CD4-positive, alpha-beta T cell treated with Interleukin-1 beta for 1 hour (primary cell): ENCODE data around the gene MARCHF3.
"Not testable (repeated sequence)": the region's sequence is repeated elsewhere in the genome, so short reads cannot be mapped to it uniquely, and the experiment has no call there.

Source experiments
- DNase-seq, 2 donors: peaks; one replicate each; pipeline ENCODE4 v3.0.0-alpha.2; 2020 to 2022

Gene MARCHF3

GRCh38 chr5:126845470-126846070 is 184.8 kb downstream of the MARCHF3 start:
- DNase-seq, result peak; percentile 48 to 56

- DNase-seq, result not testable (repeated sequence)
Measured at GRCh38 chr5:126843375-126843774, 187.0 kb downstream of the MARCHF3 start.

DNA sequence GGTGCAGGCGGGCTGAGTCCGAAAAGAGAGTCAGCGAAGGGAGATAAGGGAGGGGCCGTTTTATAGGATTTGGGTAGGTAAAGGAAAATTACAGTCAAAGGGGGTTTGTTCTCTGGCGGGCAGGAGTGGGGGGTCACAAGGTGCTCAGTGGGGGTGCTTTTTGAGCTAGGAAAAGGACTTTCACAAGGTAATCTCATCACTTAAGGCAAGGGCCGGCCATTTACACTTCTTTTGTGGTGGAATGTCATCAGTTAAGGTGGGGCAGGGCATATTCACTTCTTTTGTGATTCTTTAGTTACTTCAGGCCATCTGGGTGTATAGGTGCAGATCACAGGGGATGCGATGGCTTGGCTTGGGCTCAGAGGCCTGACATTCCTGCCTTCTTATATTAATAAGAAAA is 191.0 kb downstream of the MARCHF3 start:
- not testable (repeated sequence) for DNase-seq

DNA sequence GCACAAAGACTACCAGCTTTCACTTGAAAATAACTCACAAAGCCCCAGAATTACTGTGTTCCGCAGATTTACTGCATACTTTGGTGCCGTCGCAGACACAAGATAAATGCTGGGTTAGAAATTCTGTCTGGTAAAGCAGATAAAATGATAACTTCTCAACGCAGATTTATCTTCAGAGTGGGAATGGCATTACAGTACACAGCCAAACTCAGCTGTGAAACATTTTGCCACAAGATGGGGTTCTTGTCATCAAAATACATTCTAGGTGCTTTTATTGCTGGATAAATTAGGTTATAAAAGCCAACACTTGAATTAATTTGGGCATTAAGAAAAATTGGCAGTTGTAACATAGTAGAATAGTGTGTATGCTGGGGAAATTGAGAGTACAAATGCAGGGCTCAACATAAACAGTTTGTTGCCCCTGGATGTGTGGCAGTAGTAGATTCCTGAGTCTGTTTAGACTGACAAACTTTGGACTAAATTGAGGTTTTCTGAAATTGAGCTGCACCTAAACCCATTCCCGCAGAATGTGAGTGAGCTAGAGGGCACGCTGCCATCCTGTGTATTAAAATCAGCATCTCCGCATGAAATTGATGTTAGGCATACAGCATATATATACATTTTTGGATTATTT is 192.3 kb downstream of the MARCHF3 start:
- no peak for DNase-seq

DNA sequence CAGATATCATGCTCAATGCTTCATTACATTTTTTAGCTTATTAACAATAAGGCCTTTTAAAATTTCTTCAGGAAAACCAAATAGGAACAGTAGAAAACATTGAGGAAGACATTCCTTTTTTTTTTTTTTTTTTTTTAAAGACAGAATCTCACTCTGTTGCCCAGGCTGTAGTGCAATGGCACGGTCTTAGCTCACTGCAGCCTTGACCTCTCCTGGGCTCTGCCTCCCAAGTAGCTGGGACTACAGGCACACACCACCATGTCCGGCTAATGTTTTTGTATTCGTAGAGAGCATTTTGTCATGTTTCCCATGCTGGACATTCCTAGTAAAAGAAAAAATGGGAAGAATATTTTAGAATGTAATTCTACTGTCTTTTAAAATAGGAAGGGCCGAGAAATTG is 193.1 kb downstream of the MARCHF3 start:
- no peak for DNase-seq

- DNase-seq, result no peak
Measured at GRCh38 chr5:126836778-126837177, 193.6 kb downstream of the MARCHF3 start.

DNA sequence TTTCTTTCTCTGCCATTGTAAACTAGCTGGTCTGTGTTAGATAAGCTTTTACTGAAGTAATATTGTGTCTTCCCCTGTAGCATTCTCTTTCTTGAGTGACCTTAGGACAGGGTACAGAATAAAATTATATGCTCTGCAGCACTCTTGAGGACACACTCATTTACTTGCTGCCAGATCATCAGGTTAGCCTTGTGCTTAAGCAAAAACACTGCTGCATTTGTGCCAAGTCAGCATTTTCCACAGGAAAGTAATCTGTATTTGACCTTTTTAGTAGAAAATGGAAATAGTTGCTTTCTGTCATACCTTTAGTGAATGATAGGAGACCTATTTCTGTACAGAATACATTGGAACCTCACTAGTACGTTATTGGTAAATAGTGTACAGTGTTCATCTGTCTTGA is 199.2 kb downstream of the MARCHF3 start:
- DNase-seq, result no peak

DNA sequence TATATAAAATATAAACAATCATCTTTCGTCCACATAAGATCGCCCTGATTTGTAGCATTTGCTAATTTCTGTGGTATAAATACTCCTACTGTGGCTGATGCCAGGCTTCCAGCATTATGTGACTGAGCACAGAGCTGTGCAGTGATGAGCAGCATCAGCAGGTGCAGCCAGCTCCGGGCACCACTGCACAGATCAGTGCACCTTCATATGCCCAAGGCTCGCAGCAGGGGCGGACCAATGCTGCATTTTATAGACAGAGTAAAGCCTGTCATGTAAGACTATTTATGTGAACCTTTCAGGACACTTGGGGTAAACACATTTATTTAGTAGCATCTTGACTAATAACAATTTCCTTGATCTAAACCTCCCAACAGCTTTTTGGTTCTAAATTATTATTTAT is 200.3 kb downstream of the MARCHF3 start:
- no peak for DNase-seq

DNA sequence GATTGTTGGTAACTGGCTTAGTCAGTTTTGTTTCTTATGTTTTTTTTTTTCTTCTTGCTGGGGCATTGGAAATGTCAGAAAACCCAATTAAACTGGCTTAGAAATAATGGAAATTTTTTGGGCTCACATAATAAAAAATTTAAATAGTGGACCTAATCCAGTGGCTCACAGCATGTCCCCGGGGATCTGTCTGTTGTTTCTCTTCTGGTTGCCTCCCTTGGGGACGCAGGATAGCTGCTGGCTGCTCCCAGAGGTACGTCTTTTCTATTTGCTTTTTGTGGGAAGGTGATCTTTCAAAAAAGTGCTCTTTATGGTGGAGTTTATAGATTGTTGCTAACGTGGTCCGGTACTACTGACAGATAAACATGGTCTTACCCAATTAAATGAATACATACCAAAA is 201.3 kb downstream of the MARCHF3 start:
- DNase-seq, result no peak

DNA sequence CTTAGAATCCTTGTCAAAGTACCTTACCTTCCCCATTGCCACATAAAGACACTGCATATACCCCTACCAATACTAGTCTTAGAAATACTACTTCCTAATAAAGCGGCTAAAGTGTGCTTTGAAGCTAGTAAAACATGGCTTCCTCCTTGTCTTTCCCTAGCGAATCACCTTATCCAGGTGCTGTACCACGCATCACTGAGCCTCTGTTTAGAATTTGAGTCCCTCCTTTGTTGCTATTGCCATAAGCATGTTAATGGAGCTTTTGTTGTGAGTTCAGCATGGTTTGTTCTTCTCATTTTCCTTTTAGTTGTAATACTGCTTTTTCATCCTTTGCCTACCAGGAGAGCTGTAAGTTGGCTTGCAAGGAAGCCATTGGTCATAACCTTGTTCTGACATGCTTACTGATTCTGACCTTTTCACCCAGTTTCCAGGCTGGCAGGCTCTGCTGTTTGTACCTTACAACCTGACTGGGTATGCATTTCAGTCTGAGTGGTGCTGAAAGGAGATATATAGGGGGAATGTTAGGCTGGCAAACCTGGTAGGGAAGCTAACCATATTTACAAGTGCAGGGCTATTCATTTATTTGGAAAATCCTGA is 203.6 kb downstream of the MARCHF3 start:
- no peak for DNase-seq

DNA sequence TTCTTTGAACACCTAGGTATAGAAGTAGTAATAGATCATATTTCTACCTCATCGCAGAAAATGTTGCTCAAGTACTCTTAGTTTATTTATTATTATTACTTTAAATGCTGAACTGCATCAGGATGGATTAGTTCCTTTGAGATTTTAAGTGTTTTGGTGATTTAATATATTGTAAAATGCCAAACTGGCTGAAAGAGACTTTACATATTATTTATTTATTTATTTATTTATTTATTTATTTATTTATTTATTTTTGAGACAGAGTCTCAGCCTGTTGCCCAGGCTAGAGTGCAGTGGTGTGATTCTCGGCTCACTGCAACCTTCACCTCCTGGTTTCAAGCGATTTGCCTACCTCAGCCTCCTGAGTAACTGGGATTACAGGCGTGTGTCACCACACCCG is 211.1 kb downstream of the MARCHF3 start:
- no peak for DNase-seq

- DNase-seq, result no peak
Measured at GRCh38 chr5:126818736-126819135, 211.6 kb downstream of the MARCHF3 start.
